ENCODE results near the gene CCDC137.

CCDC137 gene

GRCh38 chr17:81684442-81684911 is 17.9 kb downstream of the CCDC137 start:
- H3K4me1 Mint-ChIP-seq = peaks cover 22% of the 10 kb centered on the region
- H3K4me3 Mint-ChIP-seq = peak overlapping the region; percentile 84 to 88 (median 85)
- H3K36me3 Mint-ChIP-seq (ENCODE audit: low read depth) = peaks cover 26% of the 10 kb centered on the region
- H3K27me3 Mint-ChIP-seq (ENCODE audit: low read depth) = no peaks in the 10 kb centered on the region
- no peak for TF ChIP-seq CTCF (IDR thresholded peaks at IDR 0.05; ENCODE audit: unreplicated experiment in 3 of 3)
- no peaks in the 10 kb centered on the region for H3K9me3 Mint-ChIP-seq
- no peak overlapping the region for H3K27ac Mint-ChIP-seq

- H3K9me3 Mint-ChIP-seq = no peaks in the 10 kb centered on the region
- peak overlapping the region; percentile 84 to 88 (median 85) for H3K4me3 Mint-ChIP-seq
- no peak overlapping the region for H3K27ac Mint-ChIP-seq
- peaks cover 29% of the 10 kb centered on the region for H3K36me3 Mint-ChIP-seq (ENCODE audit: low read depth)
- peaks cover 18% of the 10 kb centered on the region for H3K4me1 Mint-ChIP-seq
- no peak for TF ChIP-seq CTCF (IDR thresholded peaks at IDR 0.05; ENCODE audit: unreplicated experiment in 3 of 3)
- no peaks in the 10 kb centered on the region for H3K27me3 Mint-ChIP-seq (ENCODE audit: low read depth)
Observed at GRCh38 chr17:81685108-81685507, 18.6 kb downstream of the CCDC137 start.

GRCh38 chr17:81686614-81687013 is 20.1 kb downstream of the CCDC137 start:
- H3K4me1 Mint-ChIP-seq = peaks cover 17% of the 10 kb centered on the region
- H3K9me3 Mint-ChIP-seq = no peaks in the 10 kb centered on the region
- H3K4me3 Mint-ChIP-seq = no peak overlapping the region
- no peak for TF ChIP-seq CTCF (IDR thresholded peaks at IDR 0.05; ENCODE audit: unreplicated experiment in 3 of 3)
- H3K27me3 Mint-ChIP-seq (ENCODE audit: low read depth) = no peaks in the 10 kb centered on the region
- peaks cover 34% of the 10 kb centered on the region for H3K36me3 Mint-ChIP-seq (ENCODE audit: low read depth)
- no peak overlapping the region for H3K27ac Mint-ChIP-seq

GRCh38 chr17:81687770-81688541 is 21.4 kb downstream of the CCDC137 start:
- H3K36me3 Mint-ChIP-seq (ENCODE audit: low read depth) = peaks cover 40% of the 10 kb centered on the region
- peak overlapping the region; percentile 31 to 64 (median 62) for H3K4me3 Mint-ChIP-seq
- TF ChIP-seq CTCF (IDR thresholded peaks at IDR 0.05; ENCODE audit: unreplicated experiment in 3 of 3) = no peak
- H3K4me1 Mint-ChIP-seq = peaks cover 12% of the 10 kb centered on the region
- H3K27me3 Mint-ChIP-seq (ENCODE audit: low read depth) = no peaks in the 10 kb centered on the region
- H3K27ac Mint-ChIP-seq = no peak overlapping the region
- no peaks in the 10 kb centered on the region for H3K9me3 Mint-ChIP-seq

- H3K27ac Mint-ChIP-seq = no peak overlapping the region
- H3K4me1 Mint-ChIP-seq = peaks cover 9% of the 10 kb centered on the region
- no peak for TF ChIP-seq CTCF (IDR thresholded peaks at IDR 0.05; ENCODE audit: unreplicated experiment in 3 of 3)
- H3K27me3 Mint-ChIP-seq (ENCODE audit: low read depth) = no peaks in the 10 kb centered on the region
- H3K9me3 Mint-ChIP-seq = no peaks in the 10 kb centered on the region
- H3K4me3 Mint-ChIP-seq = no peak overlapping the region
- H3K36me3 Mint-ChIP-seq (ENCODE audit: low read depth) = peaks cover 40% of the 10 kb centered on the region
Observed at GRCh38 chr17:81688616-81689015, 22.1 kb downstream of the CCDC137 start.

GRCh38 chr17:81690066-81690465 is 23.5 kb downstream of the CCDC137 start:
- H3K4me1 Mint-ChIP-seq = no peaks in the 10 kb centered on the region
- H3K27me3 Mint-ChIP-seq (ENCODE audit: low read depth) = no peaks in the 10 kb centered on the region
- TF ChIP-seq CTCF (IDR thresholded peaks at IDR 0.05; ENCODE audit: unreplicated experiment in 3 of 3) = no peak
- no peaks in the 10 kb centered on the region for H3K9me3 Mint-ChIP-seq
- H3K4me3 Mint-ChIP-seq = no peak overlapping the region
- H3K27ac Mint-ChIP-seq = no peak overlapping the region
- H3K36me3 Mint-ChIP-seq (ENCODE audit: low read depth) = peaks cover 40% of the 10 kb centered on the region

All from nephron (organoid).